Nephron progenitor cell (in vitro differentiated cells): Measurements from ENCODE around the gene PSMG4.
A peak's percentile ranks its signal among the peaks of the same experiment; 100 is the strongest.

ENCODE experiments used
- DNase-seq: peaks from one replicate; pipeline ENCODE4 v3.0.0; 2021
- H3K27ac Mint-ChIP-seq: 2 replicates; pipeline ENCODE4 v1.8.0; 2021; ENCODE audit warnings: mild to moderate bottlenecking, moderate library complexity, mixed read lengths
- H3K27me3 Mint-ChIP-seq: 2 replicates; pipeline ENCODE4 v1.8.0; 2021; ENCODE audit warnings: mild to moderate bottlenecking, low read depth, mixed read lengths; ENCODE audit not compliant: poor library complexity
- H3K36me3 Mint-ChIP-seq: 2 replicates; pipeline ENCODE4 v1.8.0; 2021; ENCODE audit warnings: low read depth, mixed read lengths
- H3K4me1 Mint-ChIP-seq: 2 replicates; pipeline ENCODE4 v1.8.0; 2021; ENCODE audit warnings: mixed read lengths
- H3K4me3 Mint-ChIP-seq: 2 replicates; pipeline ENCODE4 v1.8.0; 2021; ENCODE audit warnings: mild to moderate bottlenecking, moderate library complexity, mixed read lengths
- H3K9me3 Mint-ChIP-seq: 2 replicates; pipeline ENCODE4 v1.8.0; 2021; ENCODE audit warnings: mild to moderate bottlenecking, moderate library complexity, mixed read lengths
- CTCF ChIP-seq: fragments of 200-600 bp; sonication (generic); IDR thresholded peaks from 2 replicates; pipeline ENCODE4 v1.5.0; 2021; ENCODE audit warnings: antibody characterized with exemption

PSMG4 gene

DNA sequence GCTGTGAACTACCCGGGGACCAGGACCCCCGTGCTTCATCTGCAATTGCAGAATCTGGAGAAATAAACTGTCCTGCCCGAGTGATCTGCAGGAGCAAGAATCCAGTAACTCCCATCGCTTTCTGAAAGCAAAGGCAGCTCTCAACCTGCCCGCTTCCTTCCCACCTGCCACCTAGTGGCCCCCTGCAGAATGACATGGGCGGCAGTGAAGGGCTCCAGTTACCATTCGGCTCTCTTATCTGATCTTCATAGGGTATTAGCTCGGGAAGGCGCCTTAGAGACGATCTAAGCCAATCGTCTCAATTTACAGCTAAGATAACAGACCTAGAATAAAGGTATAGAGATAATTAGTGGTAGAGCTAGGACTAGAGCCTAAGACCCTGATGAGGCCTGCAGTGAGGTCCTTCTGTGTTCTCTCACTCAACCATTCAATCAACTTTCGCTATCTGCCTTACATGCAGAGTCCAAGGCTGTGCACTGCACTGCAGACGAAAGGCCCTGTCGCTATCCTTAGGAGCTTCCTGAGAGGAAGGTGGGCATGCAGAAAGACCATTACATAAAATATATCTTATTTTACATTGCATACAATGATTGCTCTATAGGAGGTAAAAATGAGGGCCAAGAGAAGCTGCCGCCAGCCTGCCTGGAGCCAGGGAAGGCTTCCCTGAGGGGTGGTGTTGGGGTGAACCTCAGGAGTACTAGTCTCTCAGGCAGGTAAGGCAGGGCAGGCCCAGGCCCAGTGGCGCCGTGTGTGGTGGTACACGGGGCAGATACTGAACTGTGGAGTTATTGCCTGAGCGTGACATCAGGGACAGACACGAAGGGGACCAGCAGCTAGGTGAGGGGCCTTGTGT is 7.1 kb upstream of the PSMG4 start:
- Mint-ChIP-seq H3K27me3 (peaks cover 23% of the 10 kb centered on the region), H3K36me3 (peaks cover 16% of the 10 kb centered on the region), H3K4me3 (peak overlapping the region; percentile 55), H3K4me1 (peaks cover 49% of the 10 kb centered on the region), H3K27ac (no peak overlapping the region), H3K9me3 (no peaks in the 10 kb centered on the region)
- peak; percentile 99 for TF ChIP-seq CTCF
- peak; percentile 88 for DNase-seq

DNA sequence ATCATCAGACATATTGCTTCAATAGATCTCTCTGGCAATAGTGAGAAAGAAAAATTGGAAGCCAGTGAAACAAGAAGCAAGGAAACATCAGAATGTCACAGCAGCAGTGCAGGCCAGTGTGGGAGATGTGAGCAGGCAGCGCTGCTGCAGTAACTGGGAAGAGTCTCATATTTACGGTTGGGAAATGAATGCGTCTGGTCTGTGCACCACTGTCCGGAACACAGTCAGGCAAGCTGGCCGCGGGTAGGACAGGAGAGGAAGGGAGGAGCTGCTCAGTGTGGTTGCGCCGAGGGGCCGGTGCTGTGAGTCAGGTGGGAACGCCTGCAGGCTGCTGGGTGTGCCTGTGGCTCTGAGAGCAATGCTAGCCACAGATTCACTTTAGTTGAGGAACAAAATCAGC is 6.4 kb upstream of the PSMG4 start:
- H3K4me3 Mint-ChIP-seq = no peak overlapping the region
- H3K9me3 Mint-ChIP-seq = no peaks in the 10 kb centered on the region
- no peak for TF ChIP-seq CTCF
- peaks cover 16% of the 10 kb centered on the region for H3K36me3 Mint-ChIP-seq
- no peak for DNase-seq
- H3K27ac Mint-ChIP-seq = no peak overlapping the region
- peaks cover 45% of the 10 kb centered on the region for H3K4me1 Mint-ChIP-seq
- H3K27me3 Mint-ChIP-seq = peaks cover 26% of the 10 kb centered on the region

GRCh38 chr6:3252861-3253596 is 5.7 kb upstream of the PSMG4 start:
- Mint-ChIP-seq H3K36me3 (peaks cover 16% of the 10 kb centered on the region), H3K27me3 (peaks cover 22% of the 10 kb centered on the region), H3K4me1 (peaks cover 39% of the 10 kb centered on the region), H3K27ac (no peak overlapping the region), H3K4me3 (no peak overlapping the region), H3K9me3 (no peaks in the 10 kb centered on the region)
- TF ChIP-seq CTCF = no peak
- DNase-seq = no peak

DNA sequence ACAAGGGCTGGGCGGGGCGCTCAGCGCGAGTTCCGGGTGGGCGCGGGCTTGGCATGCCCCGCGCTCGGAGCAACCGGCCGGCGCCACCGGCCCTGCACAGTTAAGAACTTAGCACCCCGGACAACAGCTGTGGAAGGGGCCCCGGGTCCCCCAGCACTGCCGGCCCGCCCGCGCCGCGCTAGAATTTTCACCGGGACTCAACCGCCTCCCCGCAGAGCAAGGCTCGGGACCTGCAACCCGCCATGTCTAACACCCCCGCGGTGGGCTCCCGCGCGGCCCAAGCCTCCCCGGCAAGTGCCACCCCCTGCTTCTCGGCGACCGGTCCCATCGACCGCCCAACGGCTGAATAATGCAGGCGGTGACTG is 5.2 kb upstream of the PSMG4 start:
- Mint-ChIP-seq H3K9me3 (no peaks in the 10 kb centered on the region), H3K4me3 (no peak overlapping the region), H3K27ac (no peak overlapping the region), H3K36me3 (peaks cover 16% of the 10 kb centered on the region), H3K4me1 (peaks cover 33% of the 10 kb centered on the region), H3K27me3 (peaks cover 19% of the 10 kb centered on the region)
- DNase-seq = no peak
- no peak for TF ChIP-seq CTCF

GRCh38 chr6:3258201-3258600 is 546 bp upstream of the PSMG4 start:
- no peaks in the 10 kb centered on the region for H3K9me3 Mint-ChIP-seq
- H3K4me1 Mint-ChIP-seq = peaks cover 32% of the 10 kb centered on the region
- peaks cover 9% of the 10 kb centered on the region for H3K27me3 Mint-ChIP-seq
- H3K27ac Mint-ChIP-seq = no peak overlapping the region
- DNase-seq = no peak
- H3K36me3 Mint-ChIP-seq = peaks cover 16% of the 10 kb centered on the region
- peak overlapping the region; percentile 69 for H3K4me3 Mint-ChIP-seq
- TF ChIP-seq CTCF = no peak
